Mesodermal cell (in vitro differentiated cells): Measurements from ENCODE around the gene KRTAP4-12.
"Not testable (repeated sequence)": the region's sequence is repeated elsewhere in the genome, so short reads cannot be mapped to it uniquely, and the experiment has no call there.

ENCODE experiments used
- H3K27ac ChIP-seq: 2 replicates; pipeline ENCODE4 v1.7.0; 2013; ENCODE audit warnings: mild to moderate bottlenecking, low read depth, low read length, moderate library complexity; ENCODE audit not compliant: severe bottlenecking
- H3K36me3 ChIP-seq: 2 replicates; pipeline ENCODE4 v1.7.1; 2013; ENCODE audit warnings: mild to moderate bottlenecking, low read length, moderate library complexity; ENCODE audit not compliant: control insufficient read depth, insufficient read depth
- H3K4me1 ChIP-seq: one replicate; pipeline ENCODE4 v1.7.1; 2013; ENCODE audit warnings: mild to moderate bottlenecking, low read length; ENCODE audit not compliant: insufficient read depth, control insufficient read depth, poor library complexity, severe bottlenecking
- H3K4me3 ChIP-seq: 2 replicates; pipeline ENCODE4 v1.7.0; 2013; ENCODE audit warnings: low read length, control low read depth, mild to moderate bottlenecking; ENCODE audit not compliant: insufficient read depth, poor library complexity, severe bottlenecking; ENCODE audit errors: extremely low read depth
- H3K9me3 ChIP-seq: 2 replicates; pipeline ENCODE4 v1.7.1; 2013; ENCODE audit warnings: mild to moderate bottlenecking, low read length, moderate library complexity; ENCODE audit not compliant: control insufficient read depth
- WGBS, 2 experiments: methylation state at CpG; one replicate each; pipeline ENCODE4 v1.1.5; 2013; ENCODE audit warnings: missing lambda C conversion rate in 2 of 2; ENCODE audit not compliant: insufficient coverage in 2 of 2; 5-methylcytosine and 5-hydroxymethylcytosine counted together

The KRTAP4-12 gene

DNA sequence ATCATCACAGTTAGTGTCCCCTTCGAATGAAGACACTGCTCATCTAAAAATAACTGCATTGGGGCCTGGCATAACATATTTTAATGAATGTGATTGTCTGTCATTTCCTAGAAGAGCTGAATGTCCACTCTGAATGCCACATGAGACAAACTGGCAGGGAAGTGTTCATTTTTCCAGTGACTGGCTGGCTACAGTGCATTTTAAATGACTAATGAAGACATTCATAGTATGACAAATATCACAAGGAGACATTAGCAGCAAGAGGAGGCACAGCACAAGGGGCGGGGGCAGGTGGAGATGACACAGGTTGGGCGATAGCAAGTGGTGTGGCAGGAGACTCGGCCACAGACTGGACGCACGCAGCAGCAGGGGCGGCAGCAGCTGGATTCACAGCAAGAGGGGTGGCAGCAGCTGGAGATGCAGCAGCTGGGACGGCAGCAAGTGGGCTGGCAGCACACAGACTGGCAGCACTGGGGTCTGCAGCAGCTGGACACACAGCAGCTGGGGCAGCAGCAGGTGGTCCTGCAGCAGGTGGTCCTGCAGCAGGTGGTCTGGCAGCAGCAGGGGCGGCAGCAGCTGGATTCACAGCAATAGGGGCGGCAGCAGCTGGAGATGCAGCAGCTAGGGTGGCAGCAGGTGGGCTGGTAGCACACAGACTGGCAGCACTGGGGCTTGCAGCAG, 25.1 kb upstream of the KRTAP4-12 start:
- not testable (repeated sequence) for H3K9me3 ChIP-seq, H3K4me1 ChIP-seq, H3K4me3 ChIP-seq, H3K36me3 ChIP-seq, H3K27ac ChIP-seq
- 72 to 84% methylated on average over 3 to 9 of the region's 10 CpGs for WGBS, 2 experiments

DNA sequence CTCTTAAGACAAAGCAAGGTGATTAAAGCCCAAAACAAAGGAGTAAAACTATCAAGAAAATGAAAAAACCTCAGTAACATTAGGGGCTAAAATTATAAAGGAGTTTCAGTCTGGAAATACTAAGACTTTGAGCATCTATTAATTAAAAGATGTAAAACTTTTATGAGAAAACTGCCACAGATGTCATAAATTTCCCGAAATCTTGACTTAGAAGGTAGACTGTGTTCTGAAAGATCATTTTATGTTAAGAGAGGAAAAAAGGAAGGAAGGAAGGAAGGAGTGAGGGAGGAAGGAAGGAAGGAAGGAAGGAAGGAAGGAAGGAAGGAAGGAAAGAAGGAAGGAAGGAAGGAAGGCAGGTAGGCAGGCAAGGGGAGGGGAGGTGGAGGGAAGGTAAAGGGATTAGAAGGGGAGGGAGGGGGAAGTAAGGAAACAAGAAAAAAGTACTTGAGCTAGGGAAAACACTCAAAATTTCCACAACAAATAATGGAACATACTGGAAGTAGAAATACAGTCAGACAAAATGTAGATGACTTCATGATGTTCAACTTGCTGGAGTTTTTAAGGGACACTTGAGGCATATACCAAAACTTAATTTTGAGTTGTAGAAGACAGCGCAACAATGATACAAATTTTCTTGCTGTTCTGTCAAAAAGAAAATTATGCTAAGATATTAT, 23.7 kb upstream of the KRTAP4-12 start:
- Histone ChIP-seq H3K27ac (no peak overlapping the region), H3K4me3 (no peak overlapping the region), H3K36me3 (no peaks in the 10 kb centered on the region), H3K9me3 (no peaks in the 10 kb centered on the region), H3K4me1 (no peaks in the 10 kb centered on the region)
- 78 to 90% methylated on average over 1 to 2 of the region's 2 CpGs for WGBS, 2 experiments

DNA sequence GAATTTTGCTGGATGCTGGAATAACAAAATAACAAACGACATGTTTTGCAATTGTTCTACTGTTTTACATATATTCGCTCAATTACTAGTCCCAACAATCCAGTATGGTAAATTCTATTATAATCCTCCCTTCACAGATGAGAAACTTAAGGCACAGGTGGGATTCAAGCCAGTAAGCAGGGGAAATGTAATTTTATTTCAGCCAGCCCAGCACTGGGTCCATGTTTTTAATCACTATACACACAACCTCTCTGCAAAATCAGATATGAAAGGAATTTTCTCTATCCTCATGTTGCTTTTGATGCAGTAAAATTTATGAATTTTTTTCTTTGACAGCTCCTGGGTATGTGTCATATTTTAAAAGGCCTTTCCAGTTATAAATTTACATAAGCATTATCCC, 21.3 kb upstream of the KRTAP4-12 start:
- WGBS, 2 experiments, result 83% methylated on average over 2 of the region's 2 CpGs; no CpG with 5 or more reads in 1 of the 2 experiments
- Histone ChIP-seq H3K36me3 (no peaks in the 10 kb centered on the region), H3K27ac (no peak overlapping the region), H3K4me1 (no peaks in the 10 kb centered on the region), H3K4me3 (no peak overlapping the region), H3K9me3 (peaks cover 2% of the 10 kb centered on the region)

DNA sequence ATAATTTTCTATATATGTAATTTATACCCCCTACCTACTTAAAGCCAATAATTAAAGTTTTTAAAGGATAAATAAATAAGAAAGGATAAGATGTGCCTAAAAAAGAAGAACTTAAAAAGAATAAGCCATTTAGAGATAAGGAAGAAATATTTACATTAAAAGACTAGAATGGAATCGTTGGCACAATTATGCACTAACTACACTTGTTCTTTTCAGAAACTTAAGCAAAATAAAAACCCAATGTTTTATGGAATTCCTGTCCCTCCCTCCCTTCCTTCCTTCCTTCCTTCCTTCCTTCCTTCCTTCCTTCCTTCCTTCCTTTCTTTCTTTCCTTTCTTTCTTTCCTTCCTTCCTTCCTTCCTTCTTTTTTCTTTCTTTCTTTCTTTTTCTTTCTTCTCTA, 20.9 kb upstream of the KRTAP4-12 start:
- no peak overlapping the region for H3K4me3 ChIP-seq
- no peaks in the 10 kb centered on the region for H3K36me3 ChIP-seq
- no peaks in the 10 kb centered on the region for H3K4me1 ChIP-seq
- no peak overlapping the region for H3K27ac ChIP-seq
- peaks cover 6% of the 10 kb centered on the region for H3K9me3 ChIP-seq
- WGBS, 2 experiments, result 100% methylated on average over 1 of the region's 1 CpG; no CpG with 5 or more reads in 1 of the 2 experiments

DNA sequence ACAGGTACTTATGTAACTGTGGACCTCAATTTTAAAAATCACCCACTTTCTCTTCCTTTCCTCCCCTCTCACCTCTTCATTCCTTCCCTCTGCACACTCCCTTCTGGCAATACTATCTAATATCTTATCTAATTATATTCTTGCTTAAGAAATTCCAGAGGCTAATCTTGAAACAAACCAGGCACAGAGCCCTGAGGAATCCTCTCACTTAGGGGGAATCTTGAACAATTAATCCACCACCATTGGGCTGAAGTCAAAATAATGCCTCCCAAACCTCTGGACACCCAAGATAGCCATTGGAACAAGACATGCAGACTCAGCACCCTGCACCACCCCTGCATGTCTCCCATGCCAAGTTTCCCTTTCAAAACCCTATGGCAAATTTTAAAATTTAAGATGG, 17.4 kb upstream of the KRTAP4-12 start:
- H3K27ac ChIP-seq, result no peak overlapping the region
- peaks cover 6% of the 10 kb centered on the region for H3K9me3 ChIP-seq
- H3K36me3 ChIP-seq, result no peaks in the 10 kb centered on the region
- H3K4me1 ChIP-seq, result no peaks in the 10 kb centered on the region
- H3K4me3 ChIP-seq, result no peak overlapping the region

DNA sequence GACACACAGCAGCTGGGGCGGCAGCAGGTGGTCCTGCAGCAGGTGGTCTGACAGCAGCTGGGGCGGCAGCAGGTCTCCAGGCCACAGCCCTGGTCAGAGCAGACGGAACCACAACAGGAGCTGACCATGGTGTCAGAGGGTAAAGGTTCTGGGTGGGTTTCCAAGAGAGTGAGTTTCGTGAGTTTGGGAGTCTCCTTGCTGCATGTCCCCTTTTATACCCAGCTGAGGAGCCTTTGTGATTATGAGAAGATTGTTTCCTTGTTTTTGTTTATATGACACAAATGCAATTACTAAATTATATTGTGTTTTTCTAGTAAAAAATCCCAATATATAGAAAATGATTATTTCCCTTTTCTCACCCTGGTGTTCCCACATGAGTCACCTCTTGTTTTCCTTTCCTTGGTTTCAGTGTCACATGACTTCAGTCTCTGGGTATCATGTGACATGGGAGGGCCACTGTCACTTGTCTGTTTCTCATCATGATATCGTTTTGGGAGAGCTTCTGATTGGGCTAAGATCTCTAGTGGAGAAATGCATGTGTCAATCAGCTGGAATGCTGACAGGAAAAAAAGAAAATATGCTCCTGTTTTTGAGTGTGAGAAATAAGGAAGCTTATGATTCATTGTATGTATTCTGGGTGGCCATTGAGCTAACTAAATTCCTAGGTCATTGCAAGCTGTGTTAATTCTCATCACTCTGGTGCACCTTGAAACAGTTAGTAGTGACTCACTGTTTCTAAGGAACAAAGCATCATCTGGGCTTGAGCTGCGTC, 16.6 kb upstream of the KRTAP4-12 start, which contains the start of gene KRTAP4-6:
KRTAP4-6 (minus strand) TSS at position 185 of the 772 bp plus-strand sequence; CDS start at position 128, 57 bp downstream.
- H3K27ac ChIP-seq, result no peak within 1 kb of the TSS
- peaks cover 6% of the 10 kb centered on the region for H3K9me3 ChIP-seq
- H3K4me3 ChIP-seq, result no peak within 1 kb of the TSS
- no peaks in the 10 kb centered on the region for H3K4me1 ChIP-seq
- no peaks in the 10 kb centered on the region for H3K36me3 ChIP-seq
- WGBS, 2 experiments, result 83 to 86% methylated on average over 3 to 5 of the region's 6 CpGs

DNA sequence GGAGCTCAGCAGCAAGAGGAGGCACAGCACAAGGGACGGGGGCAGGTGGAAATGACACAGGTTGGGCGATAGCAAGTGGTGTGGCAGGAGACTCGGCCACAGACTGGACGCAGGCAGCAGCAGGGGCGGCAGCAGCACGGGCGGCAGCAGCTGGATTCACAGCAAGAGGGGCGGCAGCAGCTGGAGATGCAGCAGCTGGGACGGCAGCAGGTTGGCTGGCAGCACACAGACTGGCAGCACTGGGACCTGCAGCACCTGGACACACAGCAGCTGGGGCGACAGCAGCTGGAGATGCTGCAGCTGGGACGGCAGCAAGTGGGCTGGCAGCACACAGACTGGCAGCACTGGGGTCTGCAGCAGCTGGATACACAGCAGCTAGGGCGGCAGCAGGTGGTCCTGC, 15.9 kb upstream of the KRTAP4-12 start:
- H3K4me3 ChIP-seq, result not testable (repeated sequence)
- WGBS, 2 experiments, result 85 to 90% methylated on average over 12 of the region's 12 CpGs

DNA sequence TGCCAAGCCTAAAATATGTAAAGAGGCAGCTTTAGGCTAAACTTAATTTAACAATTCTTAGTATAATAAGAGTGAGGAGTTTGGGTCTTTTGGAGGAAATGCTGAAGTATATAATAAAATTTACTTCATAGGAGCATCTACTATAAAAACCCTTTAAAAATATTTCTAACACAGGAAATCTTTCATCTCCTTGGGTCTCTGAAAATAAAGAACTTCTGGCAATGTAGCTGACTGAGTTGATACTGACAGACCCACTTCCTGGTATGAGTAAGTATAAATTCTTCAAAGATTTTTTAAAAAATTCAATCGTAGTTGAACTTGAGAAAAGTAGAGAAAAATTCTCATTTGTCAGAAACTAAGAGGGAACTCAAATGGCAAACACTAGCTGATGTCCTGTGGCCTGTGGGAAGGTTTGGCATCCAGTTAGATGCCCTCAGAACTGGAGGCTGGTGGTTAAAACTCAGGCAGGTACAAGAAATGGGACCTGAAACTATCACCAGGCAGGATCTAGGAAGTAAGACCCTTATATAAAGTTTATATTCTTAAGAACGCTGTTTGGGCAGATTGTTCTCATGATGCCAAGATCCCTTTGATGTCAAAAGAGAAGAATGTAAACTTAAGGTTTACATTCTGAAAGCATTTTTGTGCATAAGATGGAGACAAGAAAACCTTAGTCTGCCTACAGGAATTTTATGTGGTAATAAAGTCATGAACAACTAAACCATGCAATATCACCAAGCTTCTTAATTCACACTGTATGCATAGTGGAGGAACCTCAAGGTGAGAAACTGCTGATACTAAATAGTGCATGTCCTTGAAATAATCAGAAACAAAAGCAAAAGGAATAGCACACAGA, 10.1 kb upstream of the KRTAP4-12 start:
- no peaks in the 10 kb centered on the region for H3K4me1 ChIP-seq
- H3K27ac ChIP-seq, result no peak overlapping the region
- H3K4me3 ChIP-seq, result no peak overlapping the region
- H3K36me3 ChIP-seq, result no peaks in the 10 kb centered on the region
- 80 to 86% methylated on average over 1 of the region's 2 CpGs for whole genome bisulfite sequencing, 2 experiments
- H3K9me3 ChIP-seq, result no peaks in the 10 kb centered on the region

More for the DNA sequence above, 15.9 kb upstream of the KRTAP4-12 start:
- not testable (repeated sequence) for H3K36me3 ChIP-seq, H3K27ac ChIP-seq, H3K9me3 ChIP-seq, H3K4me1 ChIP-seq

DNA sequence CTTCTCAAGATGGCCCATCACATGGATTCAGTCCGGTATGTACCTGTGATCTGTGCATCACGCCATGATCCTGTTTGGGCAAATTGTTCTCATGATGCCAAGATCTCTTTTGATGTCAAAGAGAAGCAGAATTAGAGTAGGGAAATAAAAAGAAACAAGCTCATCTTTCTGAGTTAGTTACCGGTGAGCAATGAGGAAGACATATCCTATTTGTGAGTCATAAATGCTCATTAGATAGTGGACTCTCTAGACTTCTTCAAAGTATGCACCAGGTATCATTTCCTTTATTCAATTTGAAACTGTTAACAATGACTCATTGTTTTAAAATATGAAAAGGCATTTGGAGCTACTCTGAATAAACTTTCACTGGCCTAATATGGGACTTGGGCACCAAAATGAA, 8.0 kb upstream of the KRTAP4-12 start:
- Histone ChIP-seq H3K36me3 (no peaks in the 10 kb centered on the region), H3K27ac (no peak overlapping the region), H3K4me1 (no peaks in the 10 kb centered on the region), H3K4me3 (no peak overlapping the region), H3K9me3 (no peaks in the 10 kb centered on the region)
- WGBS, 2 experiments, result 100% methylated on average over 2 to 3 of the region's 3 CpGs

DNA sequence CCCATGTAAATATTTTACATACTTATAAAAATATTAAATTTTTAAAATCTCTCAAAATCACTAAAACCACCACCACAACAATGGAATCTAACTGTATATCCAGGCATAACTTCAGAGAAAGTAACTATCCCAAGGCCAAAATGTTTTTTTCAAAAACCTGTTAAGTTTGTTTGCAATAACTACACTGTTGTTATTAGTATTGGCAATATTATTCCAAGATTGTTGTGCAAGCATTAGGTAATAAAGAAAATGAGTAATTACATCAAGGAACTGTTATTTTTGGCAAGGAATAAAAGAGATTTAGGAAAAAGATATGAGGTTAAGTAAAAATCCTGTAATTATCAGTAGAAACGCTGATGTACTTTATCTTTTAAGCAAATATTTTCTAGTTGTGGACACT, 3.4 kb upstream of the KRTAP4-12 start:
- H3K27ac ChIP-seq, result no peak overlapping the region
- no CpG with 5 or more reads among the region's 1 CpG for WGBS, 2 experiments
- no peaks in the 10 kb centered on the region for H3K36me3 ChIP-seq
- H3K4me1 ChIP-seq, result no peaks in the 10 kb centered on the region
- no peaks in the 10 kb centered on the region for H3K9me3 ChIP-seq
- H3K4me3 ChIP-seq, result no peak overlapping the region
